Measurements from ENCODE around the gene SNRPN. TPM values are rescaled to one million over a fixed set of nuclear protein-coding genes. Genes with fewer than 3 reads are reported as not detected.
A peak's percentile ranks its signal among the peaks of the same experiment; 100 is the strongest.

SNRPN gene
- total RNA-seq, 5 donors from 2014 or later (not counting 1 experiment from before 2014, with no cell fraction given): 111 to 124 (median 120) TPM

- Mint-ChIP-seq H3K9me3 (peaks cover 6 to 13% (median 10%) of the 10 kb centered on the region in 3 donors), H3K27me3 (no peaks in the 10 kb centered on the region), H3K36me3 (no peaks in the 10 kb centered on the region), H3K4me1 (no peaks in the 10 kb centered on the region), H3K4me3 (no peak overlapping the region), H3K27ac (no peak overlapping the region)
- ChIA-PET POLR2A (no interaction called here), CTCF (no interaction called here)
- Histone ChIP-seq H3K27ac (ENCODE audit: low read length) (no peak overlapping the region), H3K36me3 (ENCODE audit: control insufficient read depth in 2 of 2, extremely low read depth in 1 of 2, insufficient read depth in 1 of 2, low read length in 1 of 2) (no peaks in the 10 kb centered on the region), H3K27me3 (replicated peaks in 1 of 2; ENCODE audit: control insufficient read depth in 2 of 2, extremely low read depth in 1 of 2, insufficient read depth in 2 of 2, low read length in 1 of 2) (no peaks in the 10 kb centered on the region), H3K9me3 (peaks cover 2% of the 10 kb centered on the region), H3K4me1 (ENCODE audit: control insufficient read depth in 1 of 2, extremely low read depth in 1 of 2, insufficient read depth in 2 of 2, low read length in 2 of 2) (no peaks in the 10 kb centered on the region), H3K4me3 (ENCODE audit: control insufficient read depth in 1 of 2, extremely low read depth in 1 of 2, low read length in 1 of 2) (no peak overlapping the region)
- WGBS (ENCODE audit: insufficient coverage): no CpG with 5 or more reads among the region's 1 CpG
- no peak for DNase-seq
- ATAC-seq (replicated peaks in 1 of 4): no peak
Measured at GRCh38 chr15:24944954-24945353, 9.8 kb upstream of the SNRPN start.

- H3K4me1 Mint-ChIP-seq: no peaks in the 10 kb centered on the region
- CTCF ChIA-PET: no interaction called here
- no peak overlapping the region for H3K27ac Mint-ChIP-seq
- H3K9me3 Mint-ChIP-seq: peaks cover 0 to 10% (median 7%) of the 10 kb centered on the region in 3 donors
- Histone ChIP-seq H3K4me1 (ENCODE audit: control insufficient read depth in 1 of 2, extremely low read depth in 1 of 2, insufficient read depth in 2 of 2, low read length in 2 of 2) (no peaks in the 10 kb centered on the region), H3K36me3 (ENCODE audit: control insufficient read depth in 2 of 2, extremely low read depth in 1 of 2, insufficient read depth in 1 of 2, low read length in 1 of 2) (no peaks in the 10 kb centered on the region), H3K27me3 (replicated peaks in 1 of 2; ENCODE audit: control insufficient read depth in 2 of 2, extremely low read depth in 1 of 2, insufficient read depth in 2 of 2, low read length in 1 of 2) (peaks cover 0 to 2% of the 10 kb centered on the region in 2 experiments), H3K27ac (ENCODE audit: low read length) (no peak overlapping the region), H3K9me3 (peaks cover 2% of the 10 kb centered on the region), H3K4me3 (ENCODE audit: control insufficient read depth in 1 of 2, extremely low read depth in 1 of 2, low read length in 1 of 2) (no peak overlapping the region)
- no CpG with 5 or more reads among the region's 1 CpG for WGBS (ENCODE audit: insufficient coverage)
- no peak overlapping the region for H3K4me3 Mint-ChIP-seq
- no peaks in the 10 kb centered on the region for H3K27me3 Mint-ChIP-seq
- POLR2A ChIA-PET: no interaction called here
- ATAC-seq (replicated peaks in 1 of 4) (no peak), DNase-seq (no peak)
- H3K36me3 Mint-ChIP-seq: no peaks in the 10 kb centered on the region
Measured at GRCh38 chr15:24945711-24946110, 9.1 kb upstream of the SNRPN start.

GRCh38 chr15:24948495-24948894, 6.3 kb upstream of the SNRPN start:
- ATAC-seq (replicated peaks in 1 of 4) (no peak), DNase-seq (no peak)
- Mint-ChIP-seq H3K27ac (no peak overlapping the region), H3K27me3 (peaks cover 0 to 2% of the 10 kb centered on the region in 2 donors), H3K9me3 (peaks cover 3 to 13% (median 5%) of the 10 kb centered on the region in 3 donors), H3K4me1 (no peaks in the 10 kb centered on the region), H3K4me3 (no peak overlapping the region), H3K36me3 (no peaks in the 10 kb centered on the region)
- no peak overlapping the region for H3K27ac ChIP-seq (ENCODE audit: low read length)
- POLR2A ChIA-PET: no interaction called here
- CTCF ChIA-PET: no interaction called here
- no peaks in the 10 kb centered on the region for H3K36me3 ChIP-seq (ENCODE audit: control insufficient read depth in 2 of 2, extremely low read depth in 1 of 2, insufficient read depth in 1 of 2, low read length in 1 of 2)
- no CpG with 5 or more reads among the region's 3 CpGs for WGBS (ENCODE audit: insufficient coverage)
- no peak overlapping the region for H3K4me3 ChIP-seq (ENCODE audit: control insufficient read depth in 1 of 2, extremely low read depth in 1 of 2, low read length in 1 of 2)
- H3K27me3 ChIP-seq (replicated peaks in 1 of 2; ENCODE audit: control insufficient read depth in 2 of 2, extremely low read depth in 1 of 2, insufficient read depth in 2 of 2, low read length in 1 of 2): peaks cover 0 to 2% of the 10 kb centered on the region in 2 experiments
- no peaks in the 10 kb centered on the region for H3K4me1 ChIP-seq (ENCODE audit: control insufficient read depth in 1 of 2, extremely low read depth in 1 of 2, insufficient read depth in 2 of 2, low read length in 2 of 2)
- H3K9me3 ChIP-seq: peaks cover 2% of the 10 kb centered on the region

GRCh38 chr15:24955531-24955921, 739 bp downstream of the SNRPN start:
- Histone ChIP-seq H3K4me1 (ENCODE audit: control insufficient read depth in 1 of 2, extremely low read depth in 1 of 2, insufficient read depth in 2 of 2, low read length in 2 of 2) (peaks cover 3 to 18% of the 10 kb centered on the region in 2 experiments), H3K36me3 (ENCODE audit: control insufficient read depth in 2 of 2, extremely low read depth in 1 of 2, insufficient read depth in 1 of 2, low read length in 1 of 2) (peaks cover 3 to 4% of the 10 kb centered on the region in 2 donors), H3K9me3 (no peaks in the 10 kb centered on the region), H3K27me3 (replicated peaks in 1 of 2; ENCODE audit: control insufficient read depth in 2 of 2, extremely low read depth in 1 of 2, insufficient read depth in 2 of 2, low read length in 1 of 2) (peaks cover 0 to under 1% of the 10 kb centered on the region in 2 experiments), H3K4me3 (ENCODE audit: control insufficient read depth in 1 of 2, extremely low read depth in 1 of 2, low read length in 1 of 2) (peak overlapping the region; percentile 81 to 87), H3K27ac (ENCODE audit: low read length) (peak overlapping the region; percentile 88)
- H3K4me3 Mint-ChIP-seq: peak overlapping the region; percentile 92 to 94 (median 93)
- CTCF ChIA-PET: no interaction called here
- 36% methylated on average over 26 of the region's 31 CpGs for WGBS (ENCODE audit: insufficient coverage)
- peak overlapping the region; percentile 94 to 96 for H3K27ac Mint-ChIP-seq
- peaks cover 0 to 2% of the 10 kb centered on the region in 2 donors for H3K27me3 Mint-ChIP-seq
- ATAC-seq (replicated peaks in 1 of 4): peak; percentile 8 to 20 (median 11)
- peak in 31 of 35 experiments; percentile 1 to 43 (median 14) for DNase-seq
- H3K36me3 Mint-ChIP-seq: peaks cover 12% of the 10 kb centered on the region
- H3K9me3 Mint-ChIP-seq: peaks cover 3 to 12% (median 3%) of the 10 kb centered on the region in 3 donors
- peaks cover 6 to 27% (median 23%) of the 10 kb centered on the region in 3 donors for H3K4me1 Mint-ChIP-seq
- POLR2A ChIA-PET: interaction anchor here (0.6 kb wide), 4 partner anchors 11 to 495 kb away, joined by 3 to 12 read pairs (median 6); no protein-coding TSS in a partner anchor

GRCh38 chr15:24956111-24956838, 1.5 kb downstream of the SNRPN start:
- peak overlapping the region; percentile 81 to 87 for H3K4me3 ChIP-seq (ENCODE audit: control insufficient read depth in 1 of 2, extremely low read depth in 1 of 2, low read length in 1 of 2)
- DNase-seq (peak; percentile 36 to 89 (median 75)), ATAC-seq (replicated peaks in 1 of 4) (peak; percentile 68 to 80 (median 78))
- H3K4me3 Mint-ChIP-seq: peak overlapping the region; percentile 92 to 94 (median 93)
- POLR2A ChIA-PET: interaction anchor here (0.6 kb wide), 5 partner anchors 12 to 495 kb away, joined by 3 to 12 read pairs (median 6); no protein-coding TSS in a partner anchor
- H3K36me3 Mint-ChIP-seq: peaks cover 17% of the 10 kb centered on the region
- H3K27ac Mint-ChIP-seq: peak overlapping the region; percentile 94 to 96
- H3K9me3 Mint-ChIP-seq: peaks cover 3 to 12% (median 4%) of the 10 kb centered on the region in 3 donors
- H3K27ac ChIP-seq (ENCODE audit: low read length): peak overlapping the region; percentile 88
- H3K36me3 ChIP-seq (ENCODE audit: control insufficient read depth in 2 of 2, extremely low read depth in 1 of 2, insufficient read depth in 1 of 2, low read length in 1 of 2): peaks cover 3 to 4% of the 10 kb centered on the region in 2 donors
- 42% methylated on average over 13 of the region's 28 CpGs for WGBS (ENCODE audit: insufficient coverage)
- H3K4me1 ChIP-seq (ENCODE audit: control insufficient read depth in 1 of 2, extremely low read depth in 1 of 2, insufficient read depth in 2 of 2, low read length in 2 of 2): peaks cover 3 to 18% of the 10 kb centered on the region in 2 experiments
- peaks cover 0 to 2% of the 10 kb centered on the region in 2 donors for H3K27me3 Mint-ChIP-seq
- no peaks in the 10 kb centered on the region for H3K9me3 ChIP-seq
- no peaks in the 10 kb centered on the region for H3K27me3 ChIP-seq (replicated peaks in 1 of 2; ENCODE audit: control insufficient read depth in 2 of 2, extremely low read depth in 1 of 2, insufficient read depth in 2 of 2, low read length in 1 of 2)
- peaks cover 6 to 30% (median 27%) of the 10 kb centered on the region in 3 donors for H3K4me1 Mint-ChIP-seq
- CTCF ChIA-PET: no interaction called here

GRCh38 chr15:24957691-24958090, 2.9 kb downstream of the SNRPN start:
- ATAC-seq (replicated peaks in 1 of 4) (no peak), DNase-seq (no peak)
- Histone ChIP-seq H3K4me1 (ENCODE audit: control insufficient read depth in 1 of 2, extremely low read depth in 1 of 2, insufficient read depth in 2 of 2, low read length in 2 of 2) (peaks cover 3 to 18% of the 10 kb centered on the region in 2 experiments), H3K27ac (ENCODE audit: low read length) (no peak overlapping the region), H3K27me3 (replicated peaks in 1 of 2; ENCODE audit: control insufficient read depth in 2 of 2, extremely low read depth in 1 of 2, insufficient read depth in 2 of 2, low read length in 1 of 2) (no peaks in the 10 kb centered on the region), H3K4me3 (ENCODE audit: control insufficient read depth in 1 of 2, extremely low read depth in 1 of 2, low read length in 1 of 2) (no peak overlapping the region), H3K36me3 (ENCODE audit: control insufficient read depth in 2 of 2, extremely low read depth in 1 of 2, insufficient read depth in 1 of 2, low read length in 1 of 2) (peaks cover 3 to 4% of the 10 kb centered on the region in 2 donors), H3K9me3 (peaks cover 2% of the 10 kb centered on the region)
- POLR2A ChIA-PET: interaction anchor here in 1 of 2 donors (1.0 kb wide), 1 partner anchor 10 kb away, joined by 6 read pairs; no protein-coding TSS in a partner anchor
- peak overlapping the region; percentile 39 to 94 (median 50) for H3K4me3 Mint-ChIP-seq
- no peak overlapping the region for H3K27ac Mint-ChIP-seq
- 94% methylated on average over 2 of the region's 2 CpGs for WGBS (ENCODE audit: insufficient coverage)
- H3K9me3 Mint-ChIP-seq: peaks cover 0 to 7% (median 2%) of the 10 kb centered on the region in 3 donors
- H3K36me3 Mint-ChIP-seq: peaks cover 21% of the 10 kb centered on the region
- CTCF ChIA-PET: no interaction called here
- peaks cover 6 to 33% (median 27%) of the 10 kb centered on the region in 3 donors for H3K4me1 Mint-ChIP-seq
- no peaks in the 10 kb centered on the region for H3K27me3 Mint-ChIP-seq
